SK-N-MC (cell line): ENCODE measurements around the gene COBL.

Experiments
- DNase-seq: peaks from one replicate; pipeline ENCODE4 v3.0.0-alpha.2; 2011; ENCODE audit warnings: low read depth, low spot score
- H3K27ac ChIP-seq: fragments of 200-600 bp; sonication (generic); 2 replicates; pipeline ENCODE4 v1.5.1; 2016; ENCODE audit warnings: mixed run types
- H3K36me3 ChIP-seq: fragments of 200-600 bp; sonication (generic); 2 replicates; pipeline ENCODE4 v1.6.1; 2017; ENCODE audit warnings: antibody characterized with exemption, low read length, mixed read lengths; ENCODE audit not compliant: insufficient read depth
- H3K4me3 ChIP-seq: fragments of 200-600 bp; sonication (generic); 2 replicates; pipeline ENCODE4 v1.5.1; 2016
- H3K9ac ChIP-seq: fragments of 200-600 bp; sonication (generic); 2 replicates; pipeline ENCODE4 v1.8.0; 2017; ENCODE audit warnings: mixed run types, mixed read lengths; ENCODE audit not compliant: insufficient read length
- H3K9me3 ChIP-seq: fragments of 200-600 bp; sonication (generic); 2 replicates; pipeline ENCODE4 v1.6.1; 2017; ENCODE audit warnings: low read depth, mild to moderate bottlenecking, antibody characterized with exemption, low read length, moderate library complexity, mixed read lengths
- EZH2 ChIP-seq: fragments of 200-600 bp; sonication (generic); IDR thresholded peaks from one replicate; pipeline ENCODE4 v1.6.1; 2017; ENCODE audit warnings: antibody characterized with exemption
- FOXP2 ChIP-seq: optimal IDR thresholded peaks from 2 replicates; pipeline ENCODE3; 2011; ENCODE audit warnings: mild to moderate bottlenecking, moderate library complexity; ENCODE audit not compliant: insufficient read depth; ENCODE audit errors: extremely low read length, control extremely low read depth
- POLR2AphosphoS5 ChIP-seq: IDR thresholded peaks from 2 replicates; pipeline ENCODE4 v1.6.1; 2012; ENCODE audit warnings: mild to moderate bottlenecking, low read depth, low read length, borderline replicate concordance

The COBL gene

GRCh38 chr7:51313738-51314425 lies 2.7 kb downstream of the COBL start:
- Histone ChIP-seq H3K4me3 (no peak overlapping the region), H3K9me3 (no peaks in the 10 kb centered on the region), H3K27ac (no peak overlapping the region), H3K36me3 (no peaks in the 10 kb centered on the region), H3K9ac (no peak overlapping the region)
- no peak for DNase-seq
- TF ChIP-seq EZH2, result no peak
- TF ChIP-seq FOXP2, result no peak
- no peak for TF ChIP-seq POLR2AphosphoS5

- H3K4me3 ChIP-seq, result no peak overlapping the region
- no peak overlapping the region for H3K27ac ChIP-seq
- DNase-seq, result no peak
- H3K9me3 ChIP-seq, result no peaks in the 10 kb centered on the region
- TF ChIP-seq POLR2AphosphoS5 (no peak), EZH2 (no peak), FOXP2 (no peak)
- H3K9ac ChIP-seq, result no peak overlapping the region
- H3K36me3 ChIP-seq, result no peaks in the 10 kb centered on the region
Measured at GRCh38 chr7:51312951-51313737, 3.5 kb downstream of the COBL start.

DNA sequence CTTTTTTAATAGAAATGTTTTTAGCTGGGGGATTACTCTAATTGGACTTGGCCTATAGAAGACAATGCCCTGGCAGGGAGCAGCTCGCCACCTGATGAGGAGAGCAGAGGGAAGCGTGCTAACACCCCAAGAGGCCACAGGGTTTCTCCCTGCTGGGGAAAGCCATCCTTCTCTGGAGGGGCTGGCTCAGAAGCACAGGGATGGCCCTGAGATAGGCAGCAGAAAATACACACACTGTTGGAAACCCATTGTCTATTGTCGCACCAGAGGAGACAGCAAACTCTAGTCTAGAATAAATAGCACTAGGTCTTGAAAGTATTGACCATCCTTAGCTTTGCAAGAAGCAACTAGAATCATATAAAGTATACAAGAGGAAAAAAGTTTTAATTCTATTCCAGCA lies 5.4 kb downstream of the COBL start:
- DNase-seq, result no peak
- Histone ChIP-seq H3K4me3 (no peak overlapping the region), H3K9me3 (no peaks in the 10 kb centered on the region), H3K27ac (no peak overlapping the region), H3K9ac (no peak overlapping the region), H3K36me3 (no peaks in the 10 kb centered on the region)
- TF ChIP-seq FOXP2 (no peak), POLR2AphosphoS5 (no peak), EZH2 (no peak)

GRCh38 chr7:51310131-51310583 lies 6.5 kb downstream of the COBL start:
- Histone ChIP-seq H3K9ac (no peak overlapping the region), H3K4me3 (no peak overlapping the region), H3K27ac (no peak overlapping the region), H3K36me3 (no peaks in the 10 kb centered on the region), H3K9me3 (no peaks in the 10 kb centered on the region)
- no peak for DNase-seq
- TF ChIP-seq FOXP2 (no peak), EZH2 (no peak), POLR2AphosphoS5 (no peak)

GRCh38 chr7:51309361-51310130 lies 7.1 kb downstream of the COBL start:
- no peak overlapping the region for H3K4me3 ChIP-seq
- DNase-seq, result no peak
- TF ChIP-seq EZH2, result no peak
- TF ChIP-seq FOXP2, result no peak
- TF ChIP-seq POLR2AphosphoS5, result no peak

DNA sequence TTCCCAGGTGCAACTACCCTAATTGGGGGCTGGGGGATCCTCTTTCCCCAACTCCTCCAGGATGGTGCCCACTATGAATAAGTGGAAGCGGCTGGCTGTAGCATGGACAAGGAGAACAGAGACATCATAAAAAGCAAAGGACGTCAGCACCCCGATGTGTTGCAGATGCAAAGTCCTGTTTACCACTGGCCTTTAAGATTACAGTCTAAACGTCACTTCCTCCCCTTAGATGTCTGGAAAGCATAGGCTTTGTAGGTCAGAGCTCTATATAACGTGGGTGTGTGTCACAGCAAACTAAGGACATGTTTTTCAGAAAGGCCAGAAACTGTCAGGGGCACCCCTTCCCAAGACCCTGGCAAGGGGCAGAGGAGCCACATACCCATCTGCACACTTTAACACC lies 7.9 kb downstream of the COBL start:
- H3K27ac ChIP-seq, result no peak overlapping the region
- H3K9me3 ChIP-seq, result no peaks in the 10 kb centered on the region
- H3K4me3 ChIP-seq, result no peak overlapping the region
- no peaks in the 10 kb centered on the region for H3K36me3 ChIP-seq
- no peak overlapping the region for H3K9ac ChIP-seq
- TF ChIP-seq FOXP2, result no peak
- TF ChIP-seq POLR2AphosphoS5, result no peak
- TF ChIP-seq EZH2, result no peak
- no peak for DNase-seq

More at GRCh38 chr7:51309361-51310130, 7.1 kb downstream of the COBL start:
- Histone ChIP-seq H3K36me3 (no peaks in the 10 kb centered on the region), H3K27ac (no peak overlapping the region), H3K9ac (no peak overlapping the region), H3K9me3 (no peaks in the 10 kb centered on the region)

DNA sequence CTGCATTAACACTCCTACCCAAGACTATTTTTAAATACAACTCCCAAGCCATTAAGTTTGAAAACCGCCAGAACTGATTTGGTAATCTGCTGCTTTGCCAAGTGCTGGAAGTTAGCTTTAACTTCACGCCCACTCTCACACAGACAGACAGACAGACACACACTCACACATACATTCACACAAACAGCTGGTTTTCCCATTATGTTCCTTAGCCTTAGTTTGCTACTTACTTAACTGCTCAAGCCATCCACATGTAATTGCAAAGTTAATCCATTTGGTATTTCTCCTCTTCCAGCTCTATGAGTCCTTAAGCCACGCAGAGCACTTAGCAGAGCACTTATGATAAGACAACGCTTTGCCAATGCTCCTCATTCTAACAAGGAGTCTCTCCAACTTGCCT lies 8.3 kb downstream of the COBL start:
- H3K4me3 ChIP-seq, result no peak overlapping the region

GRCh38 chr7:51307651-51308210 lies 8.9 kb downstream of the COBL start:
- H3K9me3 ChIP-seq, result no peaks in the 10 kb centered on the region

More for the DNA sequence above, 8.3 kb downstream of the COBL start:
- TF ChIP-seq FOXP2, result no peak
- no peak for TF ChIP-seq EZH2
- TF ChIP-seq POLR2AphosphoS5, result no peak
- Histone ChIP-seq H3K9me3 (no peaks in the 10 kb centered on the region), H3K27ac (no peak overlapping the region), H3K9ac (no peak overlapping the region), H3K36me3 (no peaks in the 10 kb centered on the region)
- no peak for DNase-seq

More at GRCh38 chr7:51307651-51308210, 8.9 kb downstream of the COBL start:
- H3K27ac ChIP-seq, result no peak overlapping the region
- no peak for DNase-seq
- no peak overlapping the region for H3K4me3 ChIP-seq
- no peak for TF ChIP-seq POLR2AphosphoS5
- no peak for TF ChIP-seq FOXP2
- TF ChIP-seq EZH2, result no peak
- no peaks in the 10 kb centered on the region for H3K36me3 ChIP-seq
- H3K9ac ChIP-seq, result no peak overlapping the region
